Omental fat pad (tissue), 4 donors: ENCODE data around the gene NOX5. TPM values are rescaled to one million over a fixed set of nuclear protein-coding genes. Genes with fewer than 3 reads are reported as not detected.

ENCODE experiments used
- ATAC-seq: fragments of 150-250 bp; one replicate; pipeline ENCODE4 v1.9.1; 2016; ENCODE audit warnings: mild to moderate bottlenecking, moderate library complexity; ENCODE audit not compliant: low FRiP score
- DNase-seq: peaks from one replicate; pipeline ENCODE4 v3.0.0-alpha.2; 2019; ENCODE audit warnings: low spot score
- CTCF ChIP-seq, 3 donors: fragments of 450-650 bp; IDR thresholded peaks; one replicate each; pipeline ENCODE4 v1.5.1; 2016 to 2017; ENCODE audit warnings: antibody characterized with exemption in 3 of 3, mild to moderate bottlenecking in 3 of 3, moderate library complexity in 2 of 3
- total RNA-seq, 4 donors: library from RNA; depleted of rRNA; stranded (reverse); fragments of >200 nt; gene quantifications; one replicate each; pipeline ENCODE4 v1.1.0, GENCODE V29; 2016

The NOX5 gene
- total RNA-seq, 4 donors from 2014 or later: 0.28 to 0.56 (median 0.42) TPM

DNA sequence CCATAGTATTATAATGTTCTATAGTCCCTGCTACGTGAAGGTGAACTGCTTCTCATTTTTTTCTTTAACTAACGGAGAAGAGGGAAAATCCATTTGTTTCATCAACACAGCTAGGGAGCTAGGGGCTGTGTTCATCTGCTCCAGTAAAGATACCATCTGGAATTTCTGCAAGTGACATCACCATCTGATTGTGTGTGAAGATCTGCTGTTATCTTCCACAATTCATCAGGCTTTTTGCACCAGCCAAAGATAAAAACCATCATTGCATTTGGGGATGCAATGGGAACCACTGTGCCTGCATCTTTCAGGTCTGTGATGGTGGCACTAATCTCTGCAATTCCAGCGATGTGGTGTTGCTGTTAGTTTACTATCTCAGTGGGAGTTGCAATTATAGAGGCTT lies 35.5 kb upstream of the NOX5 start:
- no peak for TF ChIP-seq CTCF (IDR thresholded peaks at IDR 0.05)
- DNase-seq: no peak
- no peak for ATAC-seq

- no peak for TF ChIP-seq CTCF (IDR thresholded peaks at IDR 0.05)
- ATAC-seq: no peak
- no peak for DNase-seq
Observed at GRCh38 chr15:68979816-68980215, 34.7 kb upstream of the NOX5 start.

GRCh38 chr15:68980786-68981185 lies 33.7 kb upstream of the NOX5 start:
- DNase-seq (no peak), ATAC-seq (no peak)
- TF ChIP-seq CTCF (IDR thresholded peaks at IDR 0.05): no peak

DNA sequence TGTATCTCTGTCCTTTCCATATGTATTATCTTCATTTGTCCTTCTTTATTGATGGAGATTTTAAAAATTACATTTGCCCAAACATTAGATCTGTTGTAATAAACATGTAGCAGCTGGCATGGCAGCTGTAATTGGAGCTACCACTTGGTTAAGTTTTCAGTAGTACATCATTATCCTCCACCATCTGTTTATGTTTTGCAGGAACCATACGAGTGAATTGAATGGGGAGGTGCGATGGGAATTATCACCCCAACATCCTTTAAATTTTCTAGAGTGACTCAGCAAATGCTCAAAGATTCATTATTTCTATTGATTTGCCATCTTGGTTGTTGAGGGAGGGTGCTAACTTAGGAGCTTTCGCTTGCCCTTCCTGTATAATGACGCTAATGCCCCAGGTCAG lies 32.6 kb upstream of the NOX5 start:
- no peak for DNase-seq
- no peak for ATAC-seq
- TF ChIP-seq CTCF (IDR thresholded peaks at IDR 0.05): no peak

DNA sequence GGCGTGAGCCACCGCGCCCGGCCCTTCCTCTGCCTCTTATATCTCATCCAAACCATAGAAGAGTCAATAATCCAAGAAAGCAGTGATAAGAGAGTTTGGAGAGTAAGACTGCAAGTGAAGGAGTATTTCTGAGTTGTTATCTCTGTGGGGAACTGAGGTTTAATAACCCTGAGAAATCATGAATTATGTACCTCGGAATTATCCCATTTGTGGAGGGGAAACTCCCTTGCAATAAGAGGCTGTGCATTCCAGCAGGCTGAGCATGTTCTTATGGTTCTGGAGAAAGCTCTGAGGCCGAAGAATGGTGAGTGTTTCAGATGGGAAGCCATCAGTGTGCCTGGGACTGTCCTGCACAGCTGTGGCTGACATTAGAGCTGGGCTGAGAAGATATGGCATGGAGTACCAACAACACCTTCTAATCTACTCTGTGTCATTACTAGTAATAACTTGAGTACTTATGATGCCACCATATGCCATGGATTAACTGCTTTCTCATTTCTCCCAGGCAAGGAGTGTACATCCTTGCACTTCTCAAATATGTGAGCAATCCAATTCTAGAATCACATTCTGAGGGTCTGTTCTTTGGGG lies 31.4 kb upstream of the NOX5 start:
- ATAC-seq (no peak), DNase-seq (no peak)
- TF ChIP-seq CTCF (IDR thresholded peaks at IDR 0.05): no peak

GRCh38 chr15:68983961-68984481 lies 30.5 kb upstream of the NOX5 start:
- DNase-seq (no peak), ATAC-seq (no peak)
- TF ChIP-seq CTCF (IDR thresholded peaks at IDR 0.05): no peak

DNA sequence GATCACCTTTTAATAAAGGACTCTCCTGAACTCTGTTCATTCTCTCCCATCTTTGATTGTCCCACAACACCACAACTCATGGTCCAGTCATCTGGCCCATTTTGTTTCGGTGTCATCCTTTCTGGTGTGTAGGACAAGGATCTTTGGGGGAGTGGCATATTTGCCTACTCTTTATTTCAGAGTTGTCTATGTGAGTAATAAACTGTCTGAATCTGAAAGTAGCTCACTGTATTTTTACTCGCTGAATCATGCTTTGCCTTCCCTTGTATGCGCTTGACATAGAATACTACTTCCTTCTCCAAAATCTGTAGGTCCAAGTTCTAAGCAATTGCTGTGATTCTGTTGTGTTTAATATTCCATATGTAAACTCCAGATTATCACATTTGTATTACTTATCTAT lies 29.9 kb upstream of the NOX5 start:
- no peak for ATAC-seq
- TF ChIP-seq CTCF (IDR thresholded peaks at IDR 0.05): no peak
- DNase-seq: no peak
